ENCODE data around the gene KRTAP10-2.

KRTAP10-2 gene

DNA sequence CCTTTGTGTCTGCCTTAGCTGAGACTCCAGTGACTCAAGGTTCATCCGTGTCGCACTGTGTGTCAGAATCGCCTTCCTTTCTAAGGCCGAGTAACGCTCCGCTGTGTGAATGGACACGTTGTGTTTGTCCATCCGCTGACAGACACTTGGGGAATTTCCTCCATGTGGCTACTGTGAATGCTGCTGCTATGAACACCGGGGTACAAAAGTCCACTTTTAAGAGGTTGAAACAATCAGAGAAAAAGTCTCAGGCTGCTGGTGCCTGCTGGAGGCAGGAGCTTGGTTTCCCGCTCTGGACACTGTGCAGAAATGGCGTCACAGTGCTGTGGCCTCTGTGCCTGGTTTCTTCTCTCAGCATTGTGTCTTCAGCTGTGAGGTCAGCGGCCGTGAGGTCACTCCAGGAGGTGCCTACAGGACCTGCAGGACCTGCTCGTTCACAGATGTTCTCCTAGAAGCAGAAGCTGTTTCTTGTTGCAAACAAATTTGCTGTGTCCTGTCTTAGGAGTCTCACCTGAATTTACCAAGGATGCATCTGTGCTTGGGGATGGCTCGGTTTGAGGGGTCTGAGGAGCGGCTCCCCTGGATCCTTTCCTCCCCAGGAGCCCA, 45.5 kb downstream of the KRTAP10-2 start:
- TF ChIP-seq GATA2 (IDR thresholded peaks at IDR 0.05; ENCODE audit: low read depth, low read length), result no peak
- TF ChIP-seq GATA3 (IDR thresholded peaks at IDR 0.05; ENCODE audit: low read depth, low read length), result no peak

DNA sequence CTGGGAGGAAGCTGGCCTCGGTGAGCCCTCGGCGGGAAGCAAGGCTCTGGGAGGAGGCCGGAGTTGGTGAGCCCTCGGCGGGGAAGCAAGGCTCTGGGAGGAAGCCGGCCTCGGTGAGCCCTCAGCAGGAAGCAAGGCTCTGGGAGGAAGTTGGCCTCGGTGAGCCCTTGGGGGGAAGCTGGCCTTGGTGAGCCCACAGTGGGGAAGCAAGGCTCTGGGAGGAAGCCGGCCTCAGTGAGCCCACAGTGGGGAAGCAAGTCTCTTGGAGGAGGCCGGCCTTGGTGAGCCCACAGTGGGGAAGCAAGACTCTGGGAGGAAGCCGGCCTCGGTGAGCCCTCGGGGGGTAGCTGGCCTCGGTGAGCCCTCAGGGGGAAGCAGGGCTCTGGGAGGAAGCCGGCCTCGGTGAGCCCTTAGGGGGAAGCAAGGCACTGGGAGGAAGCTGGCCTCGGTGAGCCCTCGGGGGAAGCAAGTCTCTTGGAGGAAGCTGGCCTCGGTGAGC, 47.4 kb downstream of the KRTAP10-2 start:
- TF ChIP-seq GATA3 (IDR thresholded peaks at IDR 0.05; ENCODE audit: low read depth, low read length), result no peak
- no peak for TF ChIP-seq GATA2 (IDR thresholded peaks at IDR 0.05; ENCODE audit: low read depth, low read length)

DNA sequence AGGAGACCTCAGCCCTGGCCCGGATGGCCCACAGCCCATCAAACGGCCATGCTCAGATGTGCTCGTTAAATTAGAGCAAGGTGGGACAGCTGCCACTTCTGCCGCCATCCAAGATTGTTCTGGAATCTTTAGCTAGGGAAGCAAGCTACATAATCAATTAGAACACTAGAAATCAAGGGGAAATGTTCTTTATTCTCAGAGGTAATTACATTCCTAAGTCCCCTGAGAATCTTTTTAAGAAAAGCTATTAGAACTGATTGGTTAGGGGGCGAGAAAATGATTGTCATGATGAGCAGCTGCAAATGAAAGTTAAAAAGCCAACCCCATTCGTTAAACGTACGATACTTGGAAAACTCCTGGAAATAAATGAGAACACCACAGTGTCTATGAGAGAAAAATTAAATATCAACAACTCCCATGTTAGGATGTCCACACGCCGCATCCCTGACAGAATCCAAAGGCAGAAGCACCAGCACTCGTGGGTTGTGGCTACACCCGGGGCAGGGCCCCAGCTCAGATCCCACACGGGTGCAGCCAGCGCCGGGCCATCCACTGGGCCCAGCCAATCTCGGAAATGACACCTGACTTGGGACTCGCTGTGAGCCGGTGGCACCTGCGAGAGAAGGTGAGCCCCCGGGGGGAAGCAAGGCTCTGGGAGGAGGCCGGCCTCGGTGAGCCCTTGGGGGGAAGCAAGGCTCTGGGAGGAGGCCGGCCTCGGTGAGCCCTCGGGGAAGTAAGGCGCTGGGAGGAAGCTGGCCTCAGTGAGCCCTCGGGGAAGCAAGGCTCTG, 48.9 kb downstream of the KRTAP10-2 start:
- TF ChIP-seq GATA2 (IDR thresholded peaks at IDR 0.05; ENCODE audit: low read depth, low read length), result no peak
- no peak for TF ChIP-seq GATA3 (IDR thresholded peaks at IDR 0.05; ENCODE audit: low read depth, low read length)

Data from SH-SY5Y (cell line).